Endothelial cell of umbilical vein (primary cell): ENCODE measurements around the gene ACSF3. TPM values are rescaled to one million over a fixed set of nuclear protein-coding genes. Genes with fewer than 3 reads are reported as not detected.

Experiments
- BruUV-seq: library from RNA; stranded (reverse); fragments of 400-500 nt; replicated peaks from 2 replicates; lab custom pipeline; 2021; lab: Mats Ljungman, UMichigan
- CTCF ChIA-PET: fragments of 300-600, 350-600 bp; sonication (Branson Sonifier 250); formaldehyde crosslinking; loops from one replicate; lab custom pipeline; 2021; ENCODE audit warnings: antibody characterized with exemption, inconsistent platforms; lab: Charles Lee
- POLR2A ChIA-PET: fragments of 300-600, 350-600 bp; sonication (Branson Sonifier 250); formaldehyde crosslinking; loops from one replicate; lab custom pipeline; 2021; ENCODE audit warnings: antibody characterized with exemption, inconsistent platforms; lab: Charles Lee
- DNase-seq: peaks from one replicate; pipeline ENCODE4 v3.0.0-alpha.2; 2011; ENCODE audit warnings: low read depth, low spot score
- FAIRE-seq: peaks from 2 replicates; lab custom pipeline; 2011; peaks lifted over from hg19 to GRCh38; lab: Jason Lieb, UNC
- H2AFZ ChIP-seq: 2 replicates; pipeline ENCODE4 v1.6.0; 2012; ENCODE audit warnings: low read depth, low read length, control low read depth, inconsistent platforms
- H3K27ac ChIP-seq: 2 replicates; pipeline ENCODE4 v1.5.1; 2011; ENCODE audit warnings: low read depth, mild to moderate bottlenecking, control low read depth, low read length, moderate library complexity; ENCODE audit not compliant: insufficient read depth
- H3K27me3 ChIP-seq, 2 experiments: 2 replicates each; pipeline versions ENCODE4 v1.6.0 to v1.6.1; 2011; ENCODE audit warnings: low read length in 2 of 2, mixed read lengths in 1 of 2; ENCODE audit not compliant: control insufficient read depth in 2 of 2, insufficient read depth in 2 of 2
- H3K36me3 ChIP-seq, 2 experiments: 2 replicates in 1 of 2; 3 replicates in 1 of 2; pipeline ENCODE4 v1.5.1; 2011; ENCODE audit warnings: low read length in 2 of 2, mild to moderate bottlenecking in 1 of 2, moderate library complexity in 1 of 2; ENCODE audit not compliant: control insufficient read depth in 2 of 2, insufficient read depth in 2 of 2; ENCODE audit errors: extremely low read depth in 1 of 2
- H3K4me1 ChIP-seq: 3 replicates; pipeline ENCODE4 v1.5.1; 2011; ENCODE audit warnings: mild to moderate bottlenecking, low read length; ENCODE audit not compliant: control insufficient read depth, insufficient read depth; ENCODE audit errors: extremely low read depth
- H3K4me2 ChIP-seq: 2 replicates; pipeline ENCODE4 v1.6.1; 2011; ENCODE audit warnings: low read length, control low read depth, mixed read lengths; ENCODE audit not compliant: insufficient read depth
- H3K4me3 ChIP-seq, 3 experiments: fragments of 200-600 bp in 1 of 3; sonication (generic), shearing (Covaris generic) in 1 of 3; replicated peaks in 1 of 3; 2 replicates each; pipeline ENCODE4 v1.5.1; 2011 to 2016; ENCODE audit warnings: control low read depth in 3 of 3, low read length in 3 of 3, mild to moderate bottlenecking in 2 of 3, inconsistent platforms in 1 of 3, low read depth in 1 of 3, moderate library complexity in 1 of 3; ENCODE audit not compliant: insufficient read depth in 1 of 3
- H3K79me2 ChIP-seq: 2 replicates; pipeline ENCODE4 v1.6.0; 2012; ENCODE audit warnings: low read length, inconsistent platforms; ENCODE audit not compliant: control insufficient read depth, insufficient read depth
- H3K9ac ChIP-seq: replicated peaks from 2 replicates; pipeline ENCODE3; 2011; ENCODE audit warnings: low read length, control low read depth; ENCODE audit not compliant: insufficient read depth; ENCODE audit errors: extremely low read depth
- H3K9me1 ChIP-seq: replicated peaks from 3 replicates; pipeline ENCODE4 v1.6.0; 2011; ENCODE audit warnings: mild to moderate bottlenecking, low read length; ENCODE audit not compliant: control insufficient read depth, insufficient read depth; ENCODE audit errors: extremely low read depth
- H3K9me3 ChIP-seq: replicated peaks from 2 replicates; pipeline ENCODE4 v1.5.1; 2012; ENCODE audit warnings: low read length, inconsistent platforms; ENCODE audit not compliant: control insufficient read depth, insufficient read depth
- H4K20me1 ChIP-seq: replicated peaks from 2 replicates; pipeline ENCODE3; 2011; ENCODE audit warnings: mild to moderate bottlenecking, low read length; ENCODE audit not compliant: control insufficient read depth, insufficient read depth; ENCODE audit errors: extremely low read depth
- CTCF ChIP-seq, 2 donors: IDR thresholded peaks; 1 replicate in 1 of 2; 2 replicates in 1 of 2; pipeline ENCODE4 v1.5.1; 2011; ENCODE audit warnings: low read length in 2 of 2, mild to moderate bottlenecking in 2 of 2, moderate library complexity in 2 of 2, control low read depth in 1 of 2, inconsistent platforms in 1 of 2, low read depth in 1 of 2; ENCODE audit not compliant: insufficient read depth in 1 of 2; ENCODE audit errors: extremely low read depth in 1 of 2
- EZH2 ChIP-seq: IDR thresholded peaks from 2 replicates; pipeline ENCODE4 v1.6.1; 2012; ENCODE audit warnings: borderline replicate concordance, low read depth, mild to moderate bottlenecking, moderate library complexity, low read length, inconsistent platforms; ENCODE audit not compliant: severe bottlenecking
- FOS ChIP-seq: IDR thresholded peaks from 2 replicates; pipeline ENCODE4 v1.6.1; 2011; ENCODE audit warnings: mild to moderate bottlenecking, low read length, moderate library complexity, borderline replicate concordance; ENCODE audit not compliant: insufficient read depth
- GATA2 ChIP-seq: IDR thresholded peaks from 2 replicates; pipeline ENCODE4 v1.7.0; 2011; ENCODE audit warnings: low read depth, mild to moderate bottlenecking, moderate library complexity, mixed read lengths, low read length; ENCODE audit not compliant: insufficient read length, insufficient read depth
- JUN ChIP-seq: IDR thresholded peaks from 2 replicates; pipeline ENCODE4 v1.6.1; 2011; ENCODE audit warnings: borderline replicate concordance, low read depth; ENCODE audit not compliant: insufficient read length, insufficient read depth
- MAX ChIP-seq: IDR thresholded peaks from 2 replicates; pipeline ENCODE4 v1.6.1; 2011; ENCODE audit not compliant: insufficient read depth, insufficient read length
- MYC ChIP-seq: IDR thresholded peaks from one replicate; pipeline ENCODE4 v1.6.1; 2011; ENCODE audit warnings: mild to moderate bottlenecking, low read depth, low read length
- POLR2A ChIP-seq: IDR thresholded peaks from 2 replicates; pipeline ENCODE4 v1.6.1; 2012; ENCODE audit warnings: low read depth, mild to moderate bottlenecking, control low read depth, low read length
- POLR2AphosphoS5 ChIP-seq: IDR thresholded peaks from 2 replicates; pipeline ENCODE4 v1.6.1; 2012; ENCODE audit warnings: low read depth, mild to moderate bottlenecking, control low read depth, low read length, moderate library complexity; ENCODE audit not compliant: insufficient read depth
- dilution Hi-C: fragments of 300-500 bp; cut with MboI; formaldehyde crosslinking; loops from one replicate; pipeline ENCODE4 v1.15.0; 2019; ENCODE audit warnings: low sequenced_read_pairs; ENCODE audit not compliant: extremely low pct_ligation_motif_present
- intact Hi-C: fragments of 100-400 bp; cut with micrococcal nuclease; formaldehyde crosslinking; loops from one replicate; pipeline ENCODE4 v1.10.0; 2022
- polyA plus RNA-seq, 4 experiments: library from polyadenylated mRNA; depleted of rRNA in 3 of 4; stranded (reverse) in 3 of 4; unstranded in 1 of 4; fragments of >200 nt; gene quantifications; 2 replicates each; pipeline versions ENCODE4 v1.2.1 to v1.2.3, GENCODE V29; 2011 to 2012; ENCODE audit warnings: missing spikeins in 1 of 4
- total RNA-seq: library from RNA; stranded (reverse); gene quantifications from 2 replicates; pipeline ENCODE4 v1.2.3, GENCODE V29; 2021

ACSF3 gene
- total and polyA plus RNA-seq, 2 donors (not counting 3 experiments of a cell fraction or from before 2014, with no cell fraction given) = 18.6 to 33.2 TPM

DNA sequence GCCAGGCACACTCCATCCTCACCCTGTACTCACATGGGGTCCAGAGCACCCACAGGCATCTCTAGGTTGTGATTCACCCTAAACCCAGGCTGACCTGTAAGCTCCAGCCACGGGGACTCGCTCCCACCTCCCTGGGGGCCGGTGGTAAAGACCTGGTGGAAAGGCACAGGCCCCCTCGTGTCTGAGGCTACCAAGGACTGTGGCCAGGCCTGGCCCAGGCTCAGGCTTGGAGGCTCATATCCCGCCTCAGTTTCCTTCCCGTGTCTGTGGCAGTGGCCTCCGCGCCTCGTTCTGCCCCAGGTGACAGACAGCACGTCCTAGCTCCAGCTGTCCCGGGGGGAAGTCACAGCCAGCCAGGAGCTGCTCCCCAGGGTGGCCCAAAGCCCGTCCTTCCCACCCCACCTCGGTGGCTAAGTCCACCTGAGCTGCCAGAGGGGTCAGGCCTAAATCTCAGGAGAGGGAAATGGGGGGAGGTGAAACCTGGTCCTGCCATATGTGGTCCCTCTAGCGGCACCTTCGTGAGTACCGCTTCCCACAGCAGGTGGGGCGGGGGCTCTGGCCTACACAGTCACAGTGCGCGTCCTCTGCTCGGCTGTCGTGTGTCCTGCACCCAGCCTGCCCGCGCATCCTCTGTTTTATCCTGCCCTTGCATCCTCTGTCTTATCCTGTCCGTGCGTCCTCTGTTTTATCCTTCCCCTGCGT is 90.5 kb downstream of the ACSF3 start:
- no TSS peak for BruUV-seq
- Histone ChIP-seq H3K27ac (no peak overlapping the region), H2AFZ (no peak overlapping the region), H3K9me3 (no peaks in the 10 kb centered on the region), H3K4me2 (no peak overlapping the region), H3K4me1 (no peaks in the 10 kb centered on the region), H3K4me3 (no peak overlapping the region), H4K20me1 (no peaks in the 10 kb centered on the region), H3K27me3 (peaks cover 0 to 4% of the 10 kb centered on the region in 2 experiments), H3K9ac (no peak overlapping the region), H3K36me3 (no peaks in the 10 kb centered on the region), H3K79me2 (no peaks in the 10 kb centered on the region), H3K9me1 (no peaks in the 10 kb centered on the region)
- intact Hi-C loops (no loop called here), dilution Hi-C loops (no loop called here)
- FAIRE-seq = no peak
- no peak for DNase-seq
- TF ChIP-seq POLR2AphosphoS5 (no peak), MYC (no peak), CTCF (IDR thresholded peaks at IDR 0.05; ENCODE audit: extremely low read depth in 1 of 2, insufficient read depth in 1 of 2, low read depth in 1 of 2, low read length in 2 of 2) (no peak), JUN (no peak), POLR2A (no peak), MAX (no peak), EZH2 (no peak), FOS (no peak), GATA2 (no peak)
- POLR2A ChIA-PET = no interaction called here
- CTCF ChIA-PET = interaction anchor here (1.8 kb wide), 1 partner anchor 9 kb away, joined by 4 read pairs; no protein-coding TSS in a partner anchor
